Activated CD8-positive, alpha-beta memory T cell treated with anti-CD3 and anti-CD28 coated beads, Interleukin-2, amount 50 U/mL, for 24 hours (primary cell): ENCODE data around the gene SMC4.
"Not testable (repeated sequence)": the region's sequence is repeated elsewhere in the genome, so short reads cannot be mapped to it uniquely, and the experiment has no call there.

Source experiments
- DNase-seq: peaks from one replicate; pipeline ENCODE4 v3.0.0-alpha.2; 2020; ENCODE audit errors: extremely low read depth

The SMC4 gene

DNA sequence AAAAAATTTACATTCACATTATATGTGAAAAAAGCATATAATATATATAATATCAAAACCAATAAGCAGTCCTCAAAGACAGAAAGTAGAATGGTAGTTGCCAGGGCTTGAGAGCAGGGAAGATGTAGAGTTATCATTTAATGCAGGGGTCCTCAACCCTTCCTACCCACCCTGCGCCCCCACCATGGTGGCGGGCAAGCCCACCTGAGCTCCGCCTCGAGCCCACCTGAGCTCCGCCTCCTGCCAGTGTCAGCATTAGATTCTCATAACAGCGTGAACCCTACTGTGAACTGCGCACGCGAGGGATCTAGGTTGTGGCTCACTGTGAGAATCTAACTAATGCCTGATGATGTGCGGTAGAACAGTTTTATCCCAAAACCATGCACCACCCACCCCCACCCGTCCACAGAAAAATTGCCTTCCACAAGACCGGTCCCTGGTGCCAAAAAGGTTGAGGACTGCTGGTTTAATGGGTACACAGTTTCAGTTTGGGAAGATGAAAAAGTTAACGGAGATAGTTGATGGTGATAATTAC, 47.1 kb downstream of the SMC4 start:
- no peak for DNase-seq

DNA sequence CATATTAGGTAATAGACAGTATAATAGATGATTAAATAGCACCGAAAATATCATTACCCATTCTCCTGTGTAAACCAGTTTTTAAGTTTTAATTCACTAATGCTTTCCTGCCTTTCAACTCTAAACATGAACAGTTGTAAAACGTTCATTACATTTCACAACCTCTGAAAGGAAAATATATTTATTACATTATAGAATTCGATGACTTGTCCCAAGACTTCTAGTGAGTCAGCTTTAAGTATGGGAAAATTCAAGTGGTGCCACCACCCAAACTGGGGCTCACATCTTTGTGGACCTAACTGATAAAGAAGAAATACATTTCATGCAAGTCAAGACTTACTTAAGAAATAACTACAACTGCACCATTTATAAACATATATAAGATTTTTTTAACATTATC, 48.1 kb downstream of the SMC4 start:
- DNase-seq: no peak

DNA sequence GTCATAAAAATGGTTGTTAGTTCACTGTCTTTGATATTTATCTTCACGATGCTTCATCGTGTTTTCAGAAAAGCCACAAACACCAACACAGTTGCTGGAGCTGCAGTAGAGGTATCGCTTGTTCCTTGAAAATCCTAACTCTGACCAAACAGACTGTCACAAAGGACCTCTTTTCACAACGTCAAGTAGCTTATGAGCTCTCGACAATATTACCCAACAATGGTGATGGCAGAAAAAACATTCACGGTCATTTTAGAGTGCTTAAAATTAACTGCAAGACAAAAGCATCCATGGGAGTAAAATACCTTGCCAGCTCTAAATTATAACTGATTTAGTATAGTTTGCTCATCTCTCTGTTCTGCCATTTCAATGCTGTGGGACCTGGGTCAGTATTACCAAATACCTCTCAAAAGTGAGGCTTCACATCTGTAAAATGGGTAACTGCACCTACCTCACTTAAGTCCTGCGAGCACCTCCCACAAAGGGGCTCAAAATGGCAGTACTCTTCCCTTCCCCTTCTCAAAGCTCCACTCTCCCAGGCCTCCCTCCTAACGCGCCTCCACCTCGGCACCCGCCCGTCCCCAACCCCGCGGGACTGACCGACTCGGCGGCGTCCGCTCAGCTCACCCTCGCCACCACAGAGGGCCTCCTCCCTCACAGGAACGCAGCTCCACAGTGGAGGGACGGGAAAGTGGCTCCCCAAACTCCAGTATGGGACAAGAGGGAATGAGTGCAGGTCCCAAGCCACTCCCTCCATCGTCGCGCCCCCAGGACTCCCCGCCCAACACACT, 49.6 kb downstream of the SMC4 start:
- no peak for DNase-seq

DNA sequence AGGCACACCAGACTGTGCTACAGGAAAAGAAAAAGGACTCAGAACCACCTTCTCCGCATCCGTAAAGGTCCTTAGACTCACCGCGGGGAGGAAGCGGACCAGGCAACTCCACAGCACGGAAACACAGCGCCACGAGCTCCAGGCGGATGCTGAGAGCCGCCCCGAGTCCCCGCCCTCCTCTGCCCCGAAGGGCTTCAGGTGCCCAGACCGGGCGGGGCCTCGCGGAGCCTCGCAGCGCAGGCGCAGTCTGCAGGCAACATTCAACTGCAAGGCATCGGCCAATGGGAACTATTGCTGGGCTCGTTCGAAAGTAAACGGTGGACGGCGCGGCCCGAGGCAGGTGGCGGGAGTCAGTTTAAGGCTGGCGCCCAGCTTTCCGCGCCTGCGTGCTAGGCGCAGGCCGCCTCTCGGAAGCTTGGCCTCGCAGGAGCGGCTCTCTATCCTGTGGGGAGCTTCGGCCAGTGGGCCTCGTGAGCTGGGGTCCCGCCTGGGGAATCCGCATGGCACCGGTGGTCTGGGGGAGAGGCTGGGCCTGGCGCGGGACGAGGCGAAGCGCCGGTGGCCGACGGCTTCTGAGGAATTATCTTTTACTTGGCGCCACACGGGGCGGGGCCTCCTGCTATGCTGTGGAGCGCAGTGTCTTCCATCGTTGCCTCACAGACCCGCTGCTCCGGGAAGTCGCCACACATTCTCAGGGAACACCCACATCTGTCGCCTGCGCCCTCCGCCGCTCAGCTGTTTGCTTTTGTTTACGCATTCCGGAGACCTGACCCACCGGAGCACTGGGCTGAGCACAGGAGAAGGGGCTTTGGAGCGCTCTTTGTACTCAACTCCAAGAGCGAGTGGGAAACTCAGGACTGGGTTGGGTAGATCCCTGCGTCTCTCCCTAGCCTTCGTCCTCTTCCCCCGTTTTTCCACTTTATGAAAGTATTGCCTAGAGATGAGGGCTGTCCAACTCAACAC, 50.5 kb downstream of the SMC4 start, which contains the start of gene TRIM59:
Gene TRIM59 (minus strand): TSS at position 151 of the 963 bp plus-strand sequence. CDS start 10,603 bp downstream, outside the sequence.
- DNase-seq: peak; percentile 91

DNA sequence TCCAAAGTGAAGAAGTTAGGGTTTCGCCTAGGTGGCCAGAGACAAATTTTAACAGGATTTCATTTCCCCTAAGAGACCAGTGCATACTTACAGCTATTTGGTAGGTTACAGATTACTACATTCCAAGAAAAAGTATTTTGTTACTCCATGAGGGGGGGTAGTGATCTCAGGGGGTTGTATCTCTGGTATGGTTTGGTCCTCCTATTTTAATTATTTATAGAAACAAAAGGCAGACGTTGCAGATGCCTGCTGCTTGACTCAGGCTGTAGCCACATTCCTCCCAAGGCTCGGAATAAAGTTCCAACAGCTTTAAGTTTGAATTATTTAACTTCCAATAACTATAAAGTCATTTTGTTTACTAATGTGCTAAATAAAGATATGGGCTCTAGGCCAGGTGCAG, 51.4 kb downstream of the SMC4 start:
- no peak for DNase-seq

DNA sequence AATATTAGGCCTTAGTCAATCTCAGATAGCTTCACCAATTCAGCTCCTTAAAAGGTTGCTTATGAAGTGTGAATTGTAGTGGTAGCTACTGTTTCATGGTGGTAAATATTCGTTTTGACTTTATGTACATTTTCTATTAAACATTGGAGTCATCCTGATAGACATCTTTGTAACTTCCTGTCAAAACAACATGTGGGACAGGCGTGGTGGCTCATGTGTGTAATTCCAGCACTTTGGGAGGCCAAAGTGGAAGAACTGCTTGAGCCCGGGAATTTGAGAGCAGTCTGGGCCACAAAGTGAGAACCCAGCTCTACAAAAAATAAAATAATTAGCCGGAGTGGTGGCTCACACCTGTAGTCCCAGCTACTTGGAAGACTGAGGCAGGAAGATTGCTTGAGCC, 52.2 kb downstream of the SMC4 start:
- DNase-seq: no peak

DNA sequence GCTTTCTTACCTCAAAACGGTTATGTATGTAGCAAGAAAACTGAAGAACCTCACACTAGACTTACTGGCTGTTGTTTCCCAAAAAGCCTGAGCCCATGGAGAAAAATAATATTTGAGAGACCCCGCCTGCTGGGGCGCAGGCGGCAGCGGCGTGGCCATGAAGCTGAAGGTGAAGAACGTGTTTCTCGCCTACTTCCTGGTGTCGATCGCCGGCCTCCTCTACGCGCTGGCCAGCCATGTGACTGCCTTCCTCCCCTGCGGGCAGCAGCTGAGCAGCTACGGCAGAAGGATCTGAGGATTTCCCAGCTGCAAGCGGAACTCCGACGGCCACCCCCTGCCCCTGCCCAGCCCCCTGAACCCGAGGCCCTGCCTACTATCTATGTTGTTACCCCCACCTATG, 52.8 kb downstream of the SMC4 start:
- not testable (repeated sequence) for DNase-seq

DNA sequence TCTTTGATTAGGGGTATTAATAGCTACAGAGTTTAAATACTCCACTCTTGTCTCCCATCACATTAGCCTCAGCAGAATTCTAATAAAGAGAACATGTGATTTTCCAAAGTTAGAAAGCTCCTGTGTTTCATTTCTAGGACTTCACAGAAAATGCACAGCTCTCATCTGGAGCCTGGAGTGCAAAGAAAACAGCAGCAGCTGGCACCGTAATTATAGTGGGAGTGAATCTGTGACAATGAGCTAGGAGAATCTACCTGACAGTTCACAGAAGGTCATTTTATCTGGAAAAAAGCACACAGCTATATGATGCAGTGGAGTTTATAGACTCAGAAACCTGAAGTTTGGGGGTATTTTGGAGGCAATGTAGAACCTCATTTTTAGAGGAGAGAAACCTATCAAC, 55.5 kb downstream of the SMC4 start:
- no peak for DNase-seq

DNA sequence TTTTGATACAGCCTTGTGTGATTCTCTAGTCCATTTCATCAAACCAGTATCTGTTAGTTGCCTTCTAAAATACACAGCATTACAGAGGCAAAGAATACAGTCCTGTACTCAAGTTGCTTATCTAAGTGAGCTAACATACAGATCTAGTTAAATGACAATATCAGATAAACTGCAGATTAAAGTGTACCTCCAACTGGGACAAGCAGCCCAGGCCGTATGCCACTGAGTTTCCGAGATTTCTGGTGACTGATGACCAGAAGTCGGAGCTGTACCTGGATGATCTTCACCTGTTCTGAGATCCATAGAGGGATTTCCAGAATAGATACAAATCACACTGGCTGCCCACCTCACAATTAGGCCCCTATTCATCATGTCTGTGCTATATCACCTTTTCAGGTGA, 56.4 kb downstream of the SMC4 start:
- no peak for DNase-seq

DNA sequence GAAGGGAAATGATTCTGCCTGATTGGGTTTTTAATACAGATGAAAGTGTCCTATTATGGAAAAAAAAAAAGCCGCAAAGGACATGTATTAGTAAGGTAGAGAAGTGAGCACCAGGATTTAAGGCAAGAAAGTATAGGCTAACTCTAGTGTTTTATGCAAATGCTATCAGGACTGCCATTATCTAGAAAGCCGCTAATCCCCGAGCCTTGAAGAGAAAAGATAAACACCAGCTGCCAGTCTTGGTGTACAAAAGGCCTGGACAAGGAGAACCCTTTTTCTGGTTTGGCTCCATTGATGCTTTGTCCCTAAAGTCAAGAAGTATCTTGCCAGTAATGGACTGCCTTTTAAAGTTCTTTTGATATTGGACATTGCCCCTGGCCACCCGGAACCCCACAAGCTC, 58.7 kb downstream of the SMC4 start:
- no peak for DNase-seq

DNA sequence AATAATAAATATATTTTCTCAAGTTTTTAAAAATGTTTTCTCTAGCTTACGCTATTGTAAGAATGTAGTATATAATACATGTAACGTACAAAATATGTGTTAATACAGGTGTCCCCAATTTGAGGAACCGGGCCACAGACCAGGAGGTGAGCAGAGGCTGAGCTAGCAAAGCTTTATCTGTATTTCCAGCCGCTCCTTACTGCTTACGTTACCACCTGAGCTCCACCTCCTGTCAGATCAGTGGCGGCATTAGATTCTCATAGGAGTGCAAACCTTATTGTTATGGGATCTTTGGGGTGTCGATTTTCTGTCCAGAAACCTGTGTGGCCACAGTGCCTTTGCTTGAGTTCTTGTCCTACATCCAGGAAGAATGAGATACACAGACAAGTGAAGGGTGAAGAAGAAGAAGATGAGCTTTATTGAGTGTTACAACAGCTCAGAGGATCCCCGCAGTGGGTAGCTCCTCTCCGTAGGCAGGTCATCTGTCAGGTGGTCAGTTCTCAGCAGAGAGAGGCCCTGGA, 60.1 kb downstream of the SMC4 start:
- no peak for DNase-seq

DNA sequence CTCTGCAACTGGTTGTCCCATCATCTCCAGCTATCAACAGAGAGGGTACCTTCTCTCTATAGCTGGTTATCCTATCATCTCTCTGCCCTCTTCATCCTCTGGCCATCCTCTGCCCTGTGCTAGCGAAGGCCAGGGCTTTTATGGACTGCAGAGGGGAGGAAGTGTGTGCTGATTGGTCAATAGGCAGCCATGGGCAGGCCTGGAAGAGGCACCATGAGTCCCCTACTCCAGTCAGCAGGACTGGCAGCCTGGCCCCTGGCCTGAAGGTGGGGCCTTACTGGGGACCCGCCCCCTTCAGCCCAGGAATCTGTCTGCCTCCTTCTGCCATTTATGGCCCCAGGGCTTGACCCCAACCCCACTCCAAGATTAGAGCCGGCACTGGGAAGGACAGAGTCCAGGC, 60.6 kb downstream of the SMC4 start:
- DNase-seq: no peak

DNA sequence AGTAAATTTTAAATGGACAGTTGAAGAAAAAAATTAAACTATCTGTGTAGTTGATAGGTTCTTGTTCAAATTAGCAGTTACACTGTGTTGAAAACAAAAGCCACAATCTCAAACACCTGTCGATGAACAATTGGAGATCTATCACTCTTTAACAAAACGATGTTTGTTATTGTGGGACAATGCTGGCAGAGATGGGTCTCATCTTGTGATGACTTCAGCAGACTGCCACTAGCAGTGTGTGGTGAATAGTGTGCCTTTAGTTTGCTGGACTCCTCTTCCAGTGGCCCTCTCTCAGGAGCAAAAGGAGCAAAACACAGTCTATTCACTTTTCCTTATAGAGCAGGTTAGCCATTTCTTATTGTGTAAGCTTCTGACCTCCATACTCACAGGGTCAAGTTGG, 64.9 kb downstream of the SMC4 start:
- no peak for DNase-seq

DNA sequence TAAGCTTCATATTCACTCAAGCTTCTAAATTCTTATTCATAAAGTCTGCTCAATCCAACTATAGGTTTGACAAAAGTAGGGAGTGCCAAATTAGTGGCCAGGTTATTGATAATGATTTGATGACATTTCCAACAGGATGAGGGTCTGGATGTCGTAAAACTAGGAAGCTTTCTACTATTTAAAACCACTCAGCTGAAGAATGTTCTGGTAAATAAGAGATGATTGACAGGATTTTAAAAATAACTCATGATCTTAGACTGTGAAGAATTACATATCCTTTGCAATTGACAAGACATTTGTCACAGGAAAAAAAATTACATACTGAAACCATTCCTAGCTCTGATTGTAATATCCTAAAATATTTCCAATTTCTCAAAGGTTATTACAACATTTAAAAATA, 65.5 kb downstream of the SMC4 start:
- no peak for DNase-seq

DNA sequence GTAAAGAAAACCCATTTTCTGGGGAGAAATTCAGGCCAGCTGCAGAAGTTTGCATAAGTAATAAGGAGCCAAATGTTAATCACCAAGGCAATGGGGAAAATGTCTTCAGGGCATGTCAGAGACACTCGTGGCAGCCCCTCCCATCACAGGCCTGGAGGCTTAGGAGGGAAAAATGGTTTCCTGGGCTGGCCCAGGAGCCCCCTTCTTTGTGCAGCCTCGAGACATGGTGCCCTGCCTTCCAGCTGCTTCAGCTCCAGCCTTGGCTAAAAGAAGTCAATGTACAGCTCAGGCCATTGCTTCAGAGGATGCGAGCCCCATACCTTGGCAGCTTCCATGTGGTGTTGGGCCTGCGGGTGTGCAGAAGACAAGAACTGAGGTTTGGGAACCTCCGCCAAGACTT, 70.7 kb downstream of the SMC4 start:
- no peak for DNase-seq

DNA sequence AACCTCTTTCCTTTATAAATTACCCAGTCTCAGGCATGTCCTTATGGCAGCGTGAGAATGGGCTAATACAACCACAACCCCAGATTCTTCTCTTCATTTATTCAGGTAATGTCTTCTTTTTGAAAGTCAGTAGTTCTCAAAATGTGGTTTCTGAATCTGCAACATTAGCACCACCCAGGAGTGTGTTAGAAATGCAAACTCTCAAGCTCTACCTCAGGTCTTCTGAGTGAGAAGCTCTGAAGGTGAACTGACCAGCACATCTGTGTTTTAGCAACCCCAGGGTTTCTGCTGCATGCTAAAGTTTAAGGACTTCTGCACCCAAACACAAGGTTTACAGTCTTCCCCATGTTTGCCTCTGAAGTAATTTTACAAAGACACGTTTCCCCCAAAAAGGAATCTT, 72.4 kb downstream of the SMC4 start:
- no peak for DNase-seq

DNA sequence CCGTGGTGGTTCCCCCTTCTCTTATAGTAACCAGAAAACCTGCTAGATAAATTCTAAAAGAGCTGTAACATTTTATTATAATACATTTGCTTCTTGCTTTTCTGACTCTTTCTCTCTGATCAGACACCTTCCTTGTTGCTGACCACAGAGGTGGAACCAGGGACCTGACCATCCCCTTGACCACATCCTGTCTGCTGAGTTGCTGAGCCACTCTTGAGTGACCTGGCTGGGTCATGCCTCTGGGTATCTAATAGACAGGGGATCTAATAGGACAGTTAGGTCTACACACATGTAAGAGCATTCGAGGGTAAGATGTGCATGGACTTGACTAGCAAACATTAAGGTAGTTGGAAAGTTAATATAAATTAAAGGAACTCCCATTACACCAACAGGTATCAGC, 72.9 kb downstream of the SMC4 start:
- no peak for DNase-seq

DNA sequence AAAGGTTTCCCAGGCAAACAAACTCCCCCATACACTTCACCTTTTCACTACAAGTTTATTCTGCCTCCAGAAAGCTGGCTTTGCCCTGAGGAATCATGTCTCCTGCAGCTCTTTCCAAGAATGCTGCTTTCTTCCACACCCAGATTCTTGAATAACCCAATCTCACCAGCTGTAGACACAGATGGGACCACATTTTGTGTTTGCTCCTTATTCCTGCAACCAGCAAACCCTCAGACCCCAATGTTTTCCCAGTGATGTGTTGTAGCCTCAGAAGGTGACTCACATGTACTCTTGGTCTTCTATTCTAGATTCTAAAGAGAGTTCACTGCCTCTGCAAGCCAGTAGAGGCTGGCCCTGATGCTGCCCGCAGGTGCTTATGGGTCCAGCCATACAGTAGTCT, 73.8 kb downstream of the SMC4 start:
- no peak for DNase-seq

DNA sequence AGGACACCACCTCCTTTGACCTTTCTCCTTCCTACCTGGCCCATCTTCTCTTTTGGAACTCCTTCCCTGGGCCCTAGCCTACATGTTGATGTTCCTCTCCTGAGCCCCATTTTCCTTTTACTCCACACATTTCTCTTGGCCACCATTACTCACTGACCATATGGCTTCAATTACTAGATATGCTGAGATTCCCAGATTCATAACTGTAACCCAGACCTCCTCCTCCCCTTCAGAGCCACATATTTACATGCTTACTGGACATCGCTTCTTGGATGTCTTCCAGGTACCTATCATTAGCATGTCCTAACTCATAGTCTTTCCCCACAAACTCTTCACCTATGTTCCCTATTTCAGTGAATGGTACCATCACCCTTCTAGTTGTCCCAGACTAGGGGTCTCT, 74.5 kb downstream of the SMC4 start:
- DNase-seq: no peak

DNA sequence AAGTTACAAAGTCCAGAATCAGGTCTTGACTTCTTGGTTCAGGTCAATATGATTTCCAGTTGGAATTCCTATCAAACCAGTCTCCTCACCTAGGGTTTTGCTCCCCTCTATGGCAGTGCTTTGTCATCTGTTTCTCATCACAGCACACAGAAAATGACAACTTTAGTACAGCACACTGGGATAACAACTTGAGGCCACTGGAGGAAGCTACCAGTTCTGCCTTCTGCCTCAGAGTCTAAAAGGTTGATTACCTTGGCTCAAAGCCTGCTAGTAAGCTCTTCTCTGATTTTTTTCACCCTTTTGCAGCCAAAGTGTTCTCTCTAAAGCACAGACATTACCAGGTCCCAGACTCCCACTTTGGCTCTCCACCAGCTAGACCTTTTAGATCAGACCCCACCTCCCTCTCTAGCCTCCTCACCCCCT, 75.0 kb downstream of the SMC4 start:
- no peak for DNase-seq

DNA sequence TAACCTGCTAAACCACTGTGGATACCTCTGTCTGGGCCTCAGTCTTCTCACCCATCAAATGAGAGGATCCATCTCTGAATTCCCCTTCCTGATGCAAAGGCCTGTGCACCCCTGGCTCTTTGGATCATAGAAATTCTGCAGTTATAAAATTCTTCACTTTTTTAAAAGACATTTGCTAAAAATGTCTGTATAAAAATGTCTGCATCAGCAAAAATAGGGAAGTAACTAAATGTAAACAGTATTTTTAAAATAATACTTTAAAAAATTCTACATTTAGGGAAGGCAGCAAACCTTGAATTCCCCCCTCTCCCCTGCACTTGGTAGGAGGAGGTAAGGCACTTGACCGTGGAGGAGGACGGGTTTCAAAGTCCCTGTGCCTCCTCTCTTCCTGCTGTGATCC, 75.7 kb downstream of the SMC4 start:
- DNase-seq: no peak

DNA sequence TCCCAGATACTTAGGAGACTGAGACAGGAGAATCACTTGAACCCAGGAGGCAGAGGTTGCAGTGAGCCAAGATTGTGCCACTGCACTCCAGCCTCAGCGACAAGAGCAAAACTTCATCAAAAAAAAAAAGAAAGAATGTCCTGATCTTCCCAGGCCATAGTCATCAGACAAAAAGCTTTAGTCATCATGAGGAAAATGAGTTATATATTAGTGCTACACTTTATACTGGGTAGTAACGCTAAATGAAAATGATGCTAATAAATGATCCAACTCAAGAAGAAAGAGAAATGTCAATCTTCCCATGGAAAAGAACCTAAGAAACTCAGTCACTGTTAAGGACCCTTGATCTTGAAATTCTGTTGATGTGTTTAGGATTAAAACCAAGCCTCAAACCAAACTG, 76.4 kb downstream of the SMC4 start:
- DNase-seq: no peak
